KMS-11 (cell line): ENCODE measurements around the gene MUC16.

Source experiments
- H2AFZ ChIP-seq: fragments of 200-600 bp; sonication (generic); 2 replicates; pipeline ENCODE4 v1.6.1; 2016; ENCODE audit warnings: antibody characterized with exemption, mixed run types, low read depth
- H3K27ac ChIP-seq: fragments of 200-600 bp; sonication (generic); 2 replicates; pipeline ENCODE4 v1.6.1; 2016; ENCODE audit warnings: mild to moderate bottlenecking, mixed run types
- H3K27me3 ChIP-seq: fragments of 200-600 bp; sonication (generic); 2 replicates; pipeline ENCODE4 v1.6.1; 2017; ENCODE audit warnings: mild to moderate bottlenecking, low read depth, mixed run types, moderate library complexity; ENCODE audit not compliant: insufficient read depth
- H3K36me3 ChIP-seq: fragments of 200-600 bp; sonication (generic); 2 replicates; pipeline ENCODE4 v1.6.1; 2017; ENCODE audit warnings: mild to moderate bottlenecking, mixed run types; ENCODE audit not compliant: insufficient read depth
- H3K4me1 ChIP-seq: fragments of 200-600 bp; sonication (generic); 2 replicates; pipeline ENCODE4 v1.6.1; 2016; ENCODE audit warnings: mild to moderate bottlenecking, low read depth, mixed run types; ENCODE audit not compliant: poor library complexity, severe bottlenecking
- H3K4me2 ChIP-seq: fragments of 200-600 bp; sonication (generic); 2 replicates; pipeline ENCODE4 v1.7.0; 2016; ENCODE audit warnings: mild to moderate bottlenecking, mixed run types
- H3K4me3 ChIP-seq: fragments of 200-600 bp; sonication (generic); IDR thresholded peaks from 2 replicates; pipeline ENCODE4 v1.6.1; 2017; ENCODE audit warnings: low read depth, low read length, mixed read lengths; ENCODE audit not compliant: insufficient read depth
- H3K79me2 ChIP-seq: fragments of 200-600 bp; sonication (generic); 2 replicates; pipeline ENCODE4 v1.6.1; 2016; ENCODE audit warnings: low read depth, mixed run types; ENCODE audit not compliant: insufficient read depth
- H3K9ac ChIP-seq: fragments of 200-600 bp; sonication (generic); 2 replicates; pipeline ENCODE4 v1.6.1; 2016; ENCODE audit warnings: mild to moderate bottlenecking, mixed run types
- H4K20me1 ChIP-seq: fragments of 200-600 bp; sonication (generic); 2 replicates; pipeline ENCODE4 v1.6.1; 2016; ENCODE audit warnings: mild to moderate bottlenecking, mixed run types; ENCODE audit not compliant: insufficient read depth
- TF ChIP-seq, protein P1 (sequence below): fragments of 200-600 bp; sonication (generic); conservative IDR thresholded peaks from 2 replicates; pipeline ENCODE4 v1.6.1; 2017; ENCODE audit warnings: low read depth, mild to moderate bottlenecking, antibody characterized with exemption, low read length, moderate library complexity, mixed read lengths

MUC16 gene

DNA sequence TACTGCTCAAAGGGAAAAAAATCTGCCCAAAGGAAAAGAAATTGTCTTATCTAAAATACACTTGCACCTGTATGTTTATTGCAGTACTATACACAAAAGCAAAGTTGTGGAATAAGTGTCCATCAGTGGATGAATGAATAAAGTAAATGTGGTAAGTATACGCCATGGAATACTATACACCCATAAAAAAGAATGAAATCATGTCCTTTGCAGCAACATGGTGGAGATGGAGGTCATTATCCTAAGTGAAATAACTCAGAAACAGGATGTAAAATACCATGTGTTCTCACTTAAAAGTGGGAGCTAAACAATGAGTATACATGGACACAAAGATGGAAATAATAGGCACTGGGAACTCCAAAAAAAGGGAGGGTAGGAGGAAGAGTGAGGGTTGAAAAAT, 3.8 kb upstream of the MUC16 start:
- no peak overlapping the region for H3K4me2 ChIP-seq
- H3K9ac ChIP-seq: no peak overlapping the region
- no peaks in the 10 kb centered on the region; the same call in 1 of the 2 replicates for H3K27me3 ChIP-seq
- no peak overlapping the region for H3K27ac ChIP-seq
- TF ChIP-seq, protein P1, sequence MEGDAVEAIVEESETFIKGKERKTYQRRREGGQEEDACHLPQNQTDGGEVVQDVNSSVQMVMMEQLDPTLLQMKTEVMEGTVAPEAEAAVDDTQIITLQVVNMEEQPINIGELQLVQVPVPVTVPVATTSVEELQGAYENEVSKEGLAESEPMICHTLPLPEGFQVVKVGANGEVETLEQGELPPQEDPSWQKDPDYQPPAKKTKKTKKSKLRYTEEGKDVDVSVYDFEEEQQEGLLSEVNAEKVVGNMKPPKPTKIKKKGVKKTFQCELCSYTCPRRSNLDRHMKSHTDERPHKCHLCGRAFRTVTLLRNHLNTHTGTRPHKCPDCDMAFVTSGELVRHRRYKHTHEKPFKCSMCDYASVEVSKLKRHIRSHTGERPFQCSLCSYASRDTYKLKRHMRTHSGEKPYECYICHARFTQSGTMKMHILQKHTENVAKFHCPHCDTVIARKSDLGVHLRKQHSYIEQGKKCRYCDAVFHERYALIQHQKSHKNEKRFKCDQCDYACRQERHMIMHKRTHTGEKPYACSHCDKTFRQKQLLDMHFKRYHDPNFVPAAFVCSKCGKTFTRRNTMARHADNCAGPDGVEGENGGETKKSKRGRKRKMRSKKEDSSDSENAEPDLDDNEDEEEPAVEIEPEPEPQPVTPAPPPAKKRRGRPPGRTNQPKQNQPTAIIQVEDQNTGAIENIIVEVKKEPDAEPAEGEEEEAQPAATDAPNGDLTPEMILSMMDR: no peak
- H3K79me2 ChIP-seq: no peaks in the 10 kb centered on the region
- no peak overlapping the region for H2AFZ ChIP-seq
- H3K4me1 ChIP-seq: no peaks in the 10 kb centered on the region
- no peak overlapping the region for H3K4me3 ChIP-seq
- no peaks in the 10 kb centered on the region for H3K36me3 ChIP-seq
- H4K20me1 ChIP-seq: no peaks in the 10 kb centered on the region

DNA sequence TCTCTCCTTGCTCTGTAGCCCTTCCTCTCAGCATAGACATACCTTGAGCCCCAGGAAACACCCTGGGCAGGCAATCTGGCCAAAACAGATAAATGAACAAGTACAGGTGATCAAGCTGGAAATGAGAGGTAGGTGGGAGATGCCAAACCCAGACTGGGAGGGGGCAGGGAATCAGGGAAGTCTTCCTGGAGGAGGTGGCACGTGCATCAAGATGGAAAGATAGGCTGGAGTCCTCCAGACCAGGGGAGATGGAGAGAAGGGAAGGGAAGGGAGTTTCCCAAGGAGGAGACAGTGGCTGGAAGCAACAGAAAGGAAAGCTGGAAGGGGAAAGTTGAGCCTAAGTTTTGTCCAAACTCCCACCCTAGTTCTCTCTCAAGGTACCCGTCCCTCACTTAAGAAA, 1.7 kb upstream of the MUC16 start:
- Histone ChIP-seq H3K27ac (no peak overlapping the region), H3K27me3 (no peaks in the 10 kb centered on the region; the same call in 1 of the 2 replicates), H3K36me3 (no peaks in the 10 kb centered on the region), H3K4me1 (no peaks in the 10 kb centered on the region), H3K4me2 (no peak overlapping the region), H3K4me3 (no peak overlapping the region), H3K9ac (no peak overlapping the region), H2AFZ (no peak overlapping the region), H3K79me2 (no peaks in the 10 kb centered on the region), H4K20me1 (no peaks in the 10 kb centered on the region)
- TF ChIP-seq, protein P1: no peak

DNA sequence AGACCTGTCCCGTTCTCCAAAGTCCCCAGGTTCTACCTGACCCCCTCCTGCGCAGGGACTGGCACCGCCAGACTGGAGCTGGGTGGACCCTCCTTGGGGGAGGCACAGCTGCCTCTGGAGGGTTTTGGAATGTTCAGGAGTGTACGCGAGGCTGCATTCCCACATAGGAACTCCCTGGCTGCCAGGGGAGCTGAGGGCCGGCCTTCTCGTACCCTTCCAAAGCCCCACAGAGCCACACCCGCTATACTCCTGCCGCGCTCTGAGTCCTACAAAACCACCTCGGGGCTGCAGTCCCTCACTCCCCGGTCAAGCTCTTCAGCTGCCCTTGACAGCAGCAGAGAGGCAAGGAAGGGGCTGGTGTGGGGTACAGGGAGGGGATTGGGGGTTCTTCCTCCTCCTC, 484 bp upstream of the MUC16 start:
- Histone ChIP-seq H3K4me3 (no peak overlapping the region), H4K20me1 (no peaks in the 10 kb centered on the region), H3K4me2 (no peak overlapping the region), H3K79me2 (no peaks in the 10 kb centered on the region), H3K9ac (no peak overlapping the region), H2AFZ (no peak overlapping the region), H3K27ac (no peak overlapping the region), H3K4me1 (no peaks in the 10 kb centered on the region), H3K36me3 (no peaks in the 10 kb centered on the region), H3K27me3 (no peaks in the 10 kb centered on the region; the same call in 1 of the 2 replicates)
- TF ChIP-seq, protein P1: no peak

DNA sequence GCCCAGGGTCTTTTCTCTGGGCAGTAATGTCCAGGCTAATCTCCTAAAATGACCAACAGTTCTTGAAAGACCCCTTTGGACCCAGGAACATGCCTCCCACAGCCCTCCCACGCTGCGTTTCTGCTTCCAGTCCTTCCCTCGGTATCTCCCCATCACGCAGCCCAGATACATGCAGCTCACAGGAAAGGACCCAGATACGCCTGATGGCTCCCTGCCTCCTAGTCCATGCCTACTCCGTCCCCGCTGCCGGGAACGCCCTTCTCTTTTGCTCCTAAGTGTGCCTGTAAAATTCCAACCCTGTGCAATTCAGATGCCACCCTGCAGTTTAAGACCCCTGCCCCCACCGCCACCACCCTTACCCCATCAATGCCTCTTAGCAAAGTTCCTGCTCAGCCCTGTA, 778 bp downstream of the MUC16 start:
- Histone ChIP-seq H3K27me3 (no peaks in the 10 kb centered on the region; the same call in 1 of the 2 replicates), H3K4me2 (no peak overlapping the region), H3K4me1 (no peaks in the 10 kb centered on the region), H3K27ac (no peak overlapping the region), H3K36me3 (no peaks in the 10 kb centered on the region), H2AFZ (no peak overlapping the region), H3K4me3 (no peak overlapping the region), H4K20me1 (no peaks in the 10 kb centered on the region), H3K79me2 (no peaks in the 10 kb centered on the region), H3K9ac (no peak overlapping the region)
- TF ChIP-seq, protein P1: no peak

DNA sequence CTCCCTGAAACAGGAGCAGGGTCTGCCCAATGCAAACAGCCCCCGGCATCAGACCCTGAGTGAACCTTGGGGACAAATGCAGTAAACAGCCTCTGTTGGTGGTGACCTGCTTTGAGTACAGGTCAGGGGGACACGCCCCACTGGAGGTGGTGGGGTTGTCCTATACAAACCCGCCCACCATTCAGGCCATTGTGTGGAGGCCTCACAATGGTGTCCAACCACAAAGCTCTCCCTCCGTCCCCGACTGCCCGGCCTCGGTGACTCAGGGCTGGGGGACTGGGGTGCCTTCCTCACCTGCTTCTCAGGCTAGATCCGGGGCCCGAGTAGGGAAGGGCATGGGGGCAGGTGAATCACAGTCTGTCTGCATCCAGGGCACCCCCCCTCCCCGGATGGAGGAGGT, 1.5 kb downstream of the MUC16 start:
- TF ChIP-seq, protein P1: no peak
- no peak overlapping the region for H3K4me3 ChIP-seq
- no peaks in the 10 kb centered on the region for H3K36me3 ChIP-seq
- no peak overlapping the region for H3K4me2 ChIP-seq
- no peaks in the 10 kb centered on the region for H4K20me1 ChIP-seq
- no peaks in the 10 kb centered on the region; the same call in 1 of the 2 replicates for H3K27me3 ChIP-seq
- no peak overlapping the region for H3K27ac ChIP-seq
- H3K79me2 ChIP-seq: no peaks in the 10 kb centered on the region
- no peaks in the 10 kb centered on the region for H3K4me1 ChIP-seq
- no peak overlapping the region for H2AFZ ChIP-seq
- H3K9ac ChIP-seq: no peak overlapping the region
